DMS153 (cell line): ENCODE measurements around the gene RO60.
A peak's percentile ranks its signal among the peaks of the same experiment; 100 is the strongest.

ENCODE experiments used
- DNase-seq: peaks from one replicate; lab custom pipeline; 2025; lab: John Stamatoyannopoulos, UW

RO60 gene

GRCh38 chr1:193060938-193061337 lies 1.5 kb downstream of the RO60 start:
- DNase-seq: no peak

- DNase-seq: no peak
Observed at GRCh38 chr1:193062698-193063463, 3.5 kb downstream of the RO60 start.

- no peak for DNase-seq
Observed at GRCh38 chr1:193065954-193066353, 6.5 kb downstream of the RO60 start.

- DNase-seq: no peak
Observed at GRCh38 chr1:193066606-193067005, 7.2 kb downstream of the RO60 start.

- no peak for DNase-seq
Observed at GRCh38 chr1:193068013-193068412, 8.6 kb downstream of the RO60 start.

GRCh38 chr1:193069748-193070385 lies 10.5 kb downstream of the RO60 start:
- no peak for DNase-seq

- DNase-seq: no peak
Observed at GRCh38 chr1:193070386-193070753, 11.0 kb downstream of the RO60 start.

GRCh38 chr1:193070942-193071341 lies 11.5 kb downstream of the RO60 start:
- peak; percentile 16 for DNase-seq

- DNase-seq: no peak
Observed at GRCh38 chr1:193077991-193078390, 18.6 kb downstream of the RO60 start.

GRCh38 chr1:193079187-193079586 lies 19.8 kb downstream of the RO60 start:
- DNase-seq: no peak

- no peak for DNase-seq
Observed at GRCh38 chr1:193083365-193084088, 24.1 kb downstream of the RO60 start.

GRCh38 chr1:193085263-193085662 lies 25.9 kb downstream of the RO60 start:
- no peak for DNase-seq

GRCh38 chr1:193086342-193086741 lies 26.9 kb downstream of the RO60 start:
- DNase-seq: no peak

- DNase-seq: no peak
Observed at GRCh38 chr1:193087893-193088292, 28.5 kb downstream of the RO60 start.

GRCh38 chr1:193090865-193091264 lies 31.5 kb downstream of the RO60 start:
- no peak for DNase-seq

GRCh38 chr1:193094112-193094511 lies 34.7 kb downstream of the RO60 start:
- DNase-seq: no peak

- DNase-seq: no peak
Observed at GRCh38 chr1:193102662-193103061, 43.2 kb downstream of the RO60 start.

- no peak for DNase-seq
Observed at GRCh38 chr1:193103759-193104501, 44.5 kb downstream of the RO60 start.

- DNase-seq: peak; percentile 74
Observed at GRCh38 chr1:193104502-193104906, 45.1 kb downstream of the RO60 start.

- DNase-seq: peak; percentile 81
Observed at GRCh38 chr1:193104907-193105820, 45.8 kb downstream of the RO60 start, which contains the start of gene GLRX2. TSS of gene GLRX2 (minus strand) at chr1:193105414. CDS start at chr1:193105382, 32 bp downstream.

- DNase-seq: no peak
Observed at GRCh38 chr1:193105821-193106177, 46.4 kb downstream of the RO60 start.
